AG10803 (cell line): ENCODE data around the gene CYB5B.

Source experiments
- DNase-seq: peaks from one replicate; pipeline ENCODE4 v3.0.0; 2010; ENCODE audit warnings: low read depth
- H3K4me3 ChIP-seq: 2 replicates; pipeline ENCODE4 v1.5.1; 2011; ENCODE audit warnings: mild to moderate bottlenecking, low read length, control low read depth
- TF ChIP-seq, protein P1 (sequence below): conservative IDR thresholded peaks from 2 replicates; pipeline ENCODE4 v1.5.1; 2011; ENCODE audit warnings: mild to moderate bottlenecking, low read length, control low read depth, inconsistent platforms

Gene CYB5B

DNA sequence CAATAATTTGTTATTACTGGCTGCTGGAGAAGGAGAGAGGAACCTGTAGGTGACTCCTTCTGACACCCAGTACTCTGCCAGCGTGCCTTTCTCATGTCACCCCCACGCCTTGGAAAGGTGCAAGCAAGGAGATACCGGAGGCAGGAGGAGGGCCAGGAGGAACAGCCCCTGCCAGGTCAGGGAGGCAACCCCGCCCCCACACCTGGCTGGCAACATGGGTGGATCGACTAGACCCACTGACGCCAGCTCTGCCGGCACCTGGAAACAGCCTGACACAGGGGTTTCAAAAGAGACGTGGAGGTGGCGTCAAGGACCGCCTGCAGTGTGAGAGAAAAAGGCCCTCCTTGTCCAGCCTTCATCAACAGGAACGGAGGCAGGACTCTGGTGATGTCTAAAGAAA lies 62.3 kb downstream of the CYB5B start:
- TF ChIP-seq, protein P1, sequence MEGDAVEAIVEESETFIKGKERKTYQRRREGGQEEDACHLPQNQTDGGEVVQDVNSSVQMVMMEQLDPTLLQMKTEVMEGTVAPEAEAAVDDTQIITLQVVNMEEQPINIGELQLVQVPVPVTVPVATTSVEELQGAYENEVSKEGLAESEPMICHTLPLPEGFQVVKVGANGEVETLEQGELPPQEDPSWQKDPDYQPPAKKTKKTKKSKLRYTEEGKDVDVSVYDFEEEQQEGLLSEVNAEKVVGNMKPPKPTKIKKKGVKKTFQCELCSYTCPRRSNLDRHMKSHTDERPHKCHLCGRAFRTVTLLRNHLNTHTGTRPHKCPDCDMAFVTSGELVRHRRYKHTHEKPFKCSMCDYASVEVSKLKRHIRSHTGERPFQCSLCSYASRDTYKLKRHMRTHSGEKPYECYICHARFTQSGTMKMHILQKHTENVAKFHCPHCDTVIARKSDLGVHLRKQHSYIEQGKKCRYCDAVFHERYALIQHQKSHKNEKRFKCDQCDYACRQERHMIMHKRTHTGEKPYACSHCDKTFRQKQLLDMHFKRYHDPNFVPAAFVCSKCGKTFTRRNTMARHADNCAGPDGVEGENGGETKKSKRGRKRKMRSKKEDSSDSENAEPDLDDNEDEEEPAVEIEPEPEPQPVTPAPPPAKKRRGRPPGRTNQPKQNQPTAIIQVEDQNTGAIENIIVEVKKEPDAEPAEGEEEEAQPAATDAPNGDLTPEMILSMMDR = no peak
- H3K4me3 ChIP-seq = no peak overlapping the region
- no peak for DNase-seq

DNA sequence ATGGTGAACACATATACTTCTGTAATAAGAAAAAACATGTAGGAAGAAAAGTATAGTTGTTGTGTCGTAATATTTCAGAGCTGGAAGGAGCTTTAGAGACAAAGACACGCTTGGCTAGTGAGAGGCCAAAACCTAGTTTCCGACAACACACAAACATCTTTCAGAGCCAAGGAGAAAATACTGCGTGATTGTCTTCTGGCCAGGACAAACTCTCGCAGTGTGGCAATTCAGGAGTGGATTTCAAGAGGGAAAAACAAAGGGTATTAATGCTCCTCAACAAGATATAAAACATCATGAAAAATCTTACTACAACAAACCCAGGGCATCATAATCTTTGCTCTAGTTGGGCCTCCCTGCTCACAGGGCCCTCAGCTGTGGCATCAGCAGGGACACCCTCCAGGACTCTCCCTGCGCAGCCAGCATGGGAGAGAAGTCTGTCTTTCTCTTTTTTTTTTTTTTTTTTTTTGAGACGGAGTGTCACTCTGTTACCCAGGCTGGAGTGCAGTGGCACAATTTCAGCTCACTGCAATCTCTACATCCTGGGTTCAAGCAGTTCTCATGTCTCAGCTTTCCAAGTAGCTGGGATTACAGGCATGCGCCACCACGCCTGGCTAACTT lies 66.4 kb downstream of the CYB5B start:
- no peak for DNase-seq
- no peak overlapping the region for H3K4me3 ChIP-seq
- TF ChIP-seq, protein P1 = no peak

DNA sequence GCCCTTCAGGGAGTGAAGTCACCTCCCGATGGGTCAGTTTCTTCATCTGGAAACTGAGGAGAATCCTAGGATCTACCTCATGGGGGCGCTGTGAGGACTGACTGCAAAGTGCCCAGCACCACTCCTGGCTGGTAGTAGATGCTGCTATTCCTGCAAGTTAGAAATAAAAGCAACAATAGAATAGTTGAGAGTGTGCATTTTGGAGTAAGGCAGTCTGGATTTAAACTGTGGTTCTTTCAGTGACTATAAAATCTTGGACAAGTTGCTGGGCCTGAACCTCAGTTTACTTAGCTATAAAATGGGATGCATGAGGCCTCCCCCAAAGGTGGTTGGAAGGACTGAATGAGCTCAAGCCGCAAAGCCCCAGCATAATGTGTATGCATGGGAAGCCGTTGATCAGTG lies 70.6 kb downstream of the CYB5B start:
- DNase-seq = no peak
- TF ChIP-seq, protein P1 = peak; percentile 34
- H3K4me3 ChIP-seq = no peak overlapping the region

DNA sequence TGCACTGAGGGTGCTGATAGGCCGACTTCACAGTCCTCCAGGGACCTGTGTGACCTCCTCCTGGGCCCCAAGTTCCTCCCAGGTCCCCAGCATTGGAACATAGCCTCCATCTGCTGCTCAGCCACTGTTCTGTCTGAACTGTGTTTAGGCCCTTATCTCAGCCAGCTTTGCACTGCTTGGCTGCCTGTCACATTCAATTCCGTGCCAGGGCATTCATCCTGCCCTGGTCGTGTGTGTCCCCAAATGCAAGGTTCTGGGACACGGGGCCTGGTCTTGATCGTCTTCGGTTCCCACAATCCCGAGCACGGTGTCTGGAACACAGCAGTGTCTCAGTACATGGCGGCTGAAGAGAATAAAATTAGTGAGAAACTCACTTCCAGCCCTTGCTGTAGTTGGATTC lies 71.4 kb downstream of the CYB5B start:
- H3K4me3 ChIP-seq = no peak overlapping the region
- DNase-seq = no peak
- TF ChIP-seq, protein P1 = no peak

DNA sequence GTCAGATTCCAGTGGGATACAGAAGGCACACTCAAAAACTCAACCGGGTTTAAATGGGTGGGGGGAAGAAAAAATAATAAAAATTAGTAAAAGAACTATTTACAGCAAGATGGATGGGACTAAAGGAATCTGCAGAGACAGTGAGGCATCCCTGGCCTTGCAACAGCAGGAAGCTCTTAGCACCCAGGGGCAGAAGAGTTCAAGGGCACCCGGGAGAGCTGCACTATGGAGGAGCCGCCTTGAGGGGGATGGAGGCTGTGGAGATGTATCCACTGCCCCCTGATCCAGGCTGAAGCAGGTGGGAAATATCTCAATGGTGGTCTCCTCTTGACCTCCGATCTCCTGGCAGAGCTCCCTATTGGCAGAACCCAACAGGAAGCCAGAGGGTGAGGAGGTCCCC lies 72.0 kb downstream of the CYB5B start:
- no peak overlapping the region for H3K4me3 ChIP-seq
- TF ChIP-seq, protein P1 = no peak

DNA sequence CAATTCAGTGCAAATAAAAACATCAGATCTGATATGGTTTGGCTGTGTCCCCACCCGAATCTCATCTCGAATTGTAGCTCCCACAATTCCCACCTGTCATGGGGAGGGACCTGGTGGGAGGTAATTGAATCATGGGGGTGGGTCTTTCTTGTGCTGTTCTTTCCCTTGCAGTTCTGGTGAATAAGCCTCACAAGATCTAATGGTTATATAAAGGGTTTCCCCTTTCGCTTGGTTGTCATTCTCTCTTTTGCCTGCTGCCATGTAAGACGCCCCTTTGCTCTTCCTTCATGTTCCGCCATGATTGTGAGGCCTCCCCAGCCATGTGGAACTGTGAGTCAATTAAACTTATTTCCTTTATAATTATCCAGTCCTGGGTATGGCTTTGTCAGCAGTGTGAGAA lies 72.5 kb downstream of the CYB5B start:
- TF ChIP-seq, protein P1 = no peak
- DNase-seq = no peak
- H3K4me3 ChIP-seq = no peak overlapping the region

More for the DNA sequence above, 72.0 kb downstream of the CYB5B start:
- DNase-seq = no peak

DNA sequence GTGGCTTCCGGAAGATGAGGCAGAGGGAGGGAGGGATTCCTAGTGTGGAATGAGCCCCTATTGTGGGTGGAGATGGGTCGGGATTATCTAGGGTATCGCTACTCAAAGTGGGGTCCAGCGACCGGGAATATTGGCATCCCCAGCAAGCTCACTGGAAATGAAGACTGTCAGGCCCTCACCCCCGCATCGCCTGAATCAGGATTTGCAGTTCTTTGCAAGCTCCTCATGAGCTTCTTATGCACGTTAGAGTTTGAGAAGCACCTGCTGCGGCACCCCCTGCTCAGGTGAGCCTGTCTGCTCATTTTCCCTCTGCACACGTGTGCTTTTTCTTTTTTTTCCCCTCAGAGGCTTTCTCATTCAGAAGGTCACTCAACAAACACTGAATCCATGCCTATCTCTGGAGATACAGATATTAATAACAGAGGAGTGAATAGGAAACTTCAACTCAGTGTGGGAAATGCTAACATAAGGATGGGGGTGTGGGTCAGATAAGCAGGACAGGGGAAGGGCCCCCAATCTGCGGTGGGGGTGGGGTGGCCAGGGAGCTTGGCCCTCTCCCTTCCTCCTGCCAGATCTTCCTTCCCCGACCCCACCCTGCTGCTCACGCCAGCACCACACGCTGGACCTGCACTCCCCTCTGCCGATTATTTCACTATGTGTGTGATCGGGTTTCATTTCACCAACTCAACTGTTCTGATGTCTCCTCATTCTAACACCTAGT lies 73.6 kb downstream of the CYB5B start:
- TF ChIP-seq, protein P1 = no peak
- H3K4me3 ChIP-seq = no peak overlapping the region
- no peak for DNase-seq
